ENCODE results near the gene ADCY3. TPM values are rescaled to one million over a fixed set of nuclear protein-coding genes. Genes with fewer than 3 reads are reported as not detected.

Gene ADCY3
- total RNA-seq, 1 experiment from 2014 or later, result 39.5 TPM

DNA sequence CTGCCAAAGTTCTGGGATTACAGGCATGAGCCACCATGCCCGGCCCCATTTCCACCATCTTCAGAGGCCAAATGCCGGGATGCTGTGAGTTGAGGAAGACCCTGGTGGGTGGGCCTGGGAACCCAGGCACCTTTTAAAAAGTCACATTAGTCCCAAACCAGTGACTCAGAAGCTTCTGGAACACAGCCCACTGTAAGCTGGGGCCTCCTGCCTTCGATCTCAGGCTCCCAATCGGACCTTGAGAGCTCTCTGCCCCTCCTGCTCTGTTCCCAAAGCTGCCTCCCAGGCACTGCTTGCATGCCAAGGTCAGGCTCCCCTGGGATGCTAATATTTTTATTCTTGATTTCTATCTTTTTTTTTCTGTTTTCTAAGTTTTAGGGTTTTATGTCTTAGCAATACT lies 4.2 kb downstream of the ADCY3 start:
- no peak overlapping the region for H3K4me3 Mint-ChIP-seq
- Histone ChIP-seq H3K4me2 (ENCODE audit: insufficient read depth, insufficient read length, low read length) (no peak overlapping the region), H3K9ac (ENCODE audit: extremely low read depth, insufficient read length, low read length) (no peak overlapping the region), H3K4me1 (ENCODE audit: insufficient read depth, low read length) (no peaks in the 10 kb centered on the region), H2BK20ac (ENCODE audit: low read depth, low read length, poor library complexity, severe bottlenecking) (no peak overlapping the region), H2AK5ac (ENCODE audit: insufficient read length, low read length) (no peak overlapping the region), H2BK15ac (ENCODE audit: low read depth, low read length) (no peak overlapping the region), H4K20me1 (ENCODE audit: control insufficient read depth, insufficient read depth, insufficient read length) (no peaks in the 10 kb centered on the region), H3T11ph (ENCODE audit: low read length) (no peak overlapping the region), H3K79me2 (ENCODE audit: insufficient read depth, low read length) (peaks cover 2% of the 10 kb centered on the region; the same call in 1 of the 2 replicates), H3K23me2 (ENCODE audit: insufficient read length, low read depth, low read length, poor library complexity, severe bottlenecking) (no peaks in the 10 kb centered on the region), H4K5ac (ENCODE audit: insufficient read length, low read depth, low read length) (no peak overlapping the region), H3K27ac (ENCODE audit: insufficient read length, low read depth, low read length) (no peak overlapping the region), H3K79me1 (ENCODE audit: insufficient read depth, low read depth, low read length, poor library complexity, severe bottlenecking) (no peaks in the 10 kb centered on the region), H3K4ac (ENCODE audit: low read depth, low read length) (no peak overlapping the region), H2BK12ac (ENCODE audit: insufficient read length, low read depth, low read length) (no peak overlapping the region), H3K18ac (ENCODE audit: insufficient read length, low read depth, low read length) (no peak overlapping the region), H2BK5ac (ENCODE audit: insufficient read length, low read length) (no peak overlapping the region), H4K91ac (ENCODE audit: insufficient read length, low read depth, low read length) (no peak overlapping the region), H3K56ac (ENCODE audit: insufficient read length, low read depth, low read length) (no peak overlapping the region), H3K23ac (ENCODE audit: insufficient read length, low read depth, low read length) (no peak overlapping the region), H3K9me3 (ENCODE audit: control insufficient read depth, low read depth, low read length) (no peaks in the 10 kb centered on the region), H2AFZ (ENCODE audit: low read length) (no peak overlapping the region), H4K8ac (replicated peaks; ENCODE audit: insufficient read length, low read depth, low read length) (no peak overlapping the region), H3K27me3 (ENCODE audit: insufficient read depth, low read length) (no peaks in the 10 kb centered on the region), H2BK120ac (ENCODE audit: low read depth, low read length, poor library complexity, severe bottlenecking) (no peak overlapping the region), H3K14ac (ENCODE audit: insufficient read depth, low read length) (no peak overlapping the region)
- no CpG with 5 or more reads among the region's 4 CpGs for WGBS (ENCODE audit: extremely low coverage, insufficient read length, low lambda C conversion rate)
- H3K4me1 Mint-ChIP-seq, result peaks cover 16 to 21% of the 10 kb centered on the region in 2 experiments
- peaks cover 0 to 3% of the 10 kb centered on the region in 2 experiments; a peak in 1 of 5 replicates for H3K9me3 Mint-ChIP-seq
- H3K27ac Mint-ChIP-seq, result peak overlapping the region in 1 of 3 experiments; percentile 55; a peak in 1 of 7 replicates
- TF ChIP-seq, protein P1, sequence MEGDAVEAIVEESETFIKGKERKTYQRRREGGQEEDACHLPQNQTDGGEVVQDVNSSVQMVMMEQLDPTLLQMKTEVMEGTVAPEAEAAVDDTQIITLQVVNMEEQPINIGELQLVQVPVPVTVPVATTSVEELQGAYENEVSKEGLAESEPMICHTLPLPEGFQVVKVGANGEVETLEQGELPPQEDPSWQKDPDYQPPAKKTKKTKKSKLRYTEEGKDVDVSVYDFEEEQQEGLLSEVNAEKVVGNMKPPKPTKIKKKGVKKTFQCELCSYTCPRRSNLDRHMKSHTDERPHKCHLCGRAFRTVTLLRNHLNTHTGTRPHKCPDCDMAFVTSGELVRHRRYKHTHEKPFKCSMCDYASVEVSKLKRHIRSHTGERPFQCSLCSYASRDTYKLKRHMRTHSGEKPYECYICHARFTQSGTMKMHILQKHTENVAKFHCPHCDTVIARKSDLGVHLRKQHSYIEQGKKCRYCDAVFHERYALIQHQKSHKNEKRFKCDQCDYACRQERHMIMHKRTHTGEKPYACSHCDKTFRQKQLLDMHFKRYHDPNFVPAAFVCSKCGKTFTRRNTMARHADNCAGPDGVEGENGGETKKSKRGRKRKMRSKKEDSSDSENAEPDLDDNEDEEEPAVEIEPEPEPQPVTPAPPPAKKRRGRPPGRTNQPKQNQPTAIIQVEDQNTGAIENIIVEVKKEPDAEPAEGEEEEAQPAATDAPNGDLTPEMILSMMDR (conservative IDR thresholded peaks at IDR 0.05), result no peak
- no peak for DNase-seq
- peaks cover 13 to 27% (median 21%) of the 10 kb centered on the region in 3 experiments; a peak in 6 of 7 replicates for H3K36me3 Mint-ChIP-seq (ENCODE audit: insufficient read depth in 1 of 3, low read depth in 3 of 3)
- peaks cover 5% of the 10 kb centered on the region for H3K27me3 Mint-ChIP-seq (ENCODE audit: low read depth)

Measured in H9 (cell line).